ENCODE results near the gene GSN. TPM values are rescaled to one million over a fixed set of nuclear protein-coding genes. Genes with fewer than 3 reads are reported as not detected.

Gene GSN
- total and polyA plus RNA-seq, 2 of the 13 experiments (the other 11 are each of a cell fraction or from before 2014, with no cell fraction given): 294 to 307 TPM

GRCh38 chr9:121344184-121344583, 76.2 kb downstream of the GSN start:
- TF ChIP-seq HMG20A (CRISPR knock-in tag; IDR thresholded peaks at IDR 0.05; ENCODE audit: borderline replicate concordance): no peak
- TF ChIP-seq NFRKB (IDR thresholded peaks at IDR 0.05): no peak
- TF ChIP-seq ZNF891 (CRISPR knock-in tag; IDR thresholded peaks at IDR 0.05): no peak
- no peak for TF ChIP-seq ZNF772 (CRISPR knock-in tag; IDR thresholded peaks at IDR 0.05)
- TF ChIP-seq U2AF1 (optimal IDR thresholded peaks at IDR 0.05; ENCODE audit: low read depth, low read length): no peak
- no peak for TF ChIP-seq RNF2 (conservative IDR thresholded peaks at IDR 0.05; ENCODE audit: low read depth)
- TF ChIP-seq YY1 (IDR thresholded peaks at IDR 0.05; ENCODE audit: insufficient read depth, insufficient replicate concordance, low read depth, low read length): no peak
- TF ChIP-seq XRCC5 (optimal IDR thresholded peaks at IDR 0.05; ENCODE audit: low read length): no peak
- TF ChIP-seq ZNF136 (CRISPR knock-in tag; IDR thresholded peaks at IDR 0.05; ENCODE audit: low read depth): no peak
- no peak for TF ChIP-seq MAFF (IDR thresholded peaks at IDR 0.05; ENCODE audit: low read depth, low read length)
- no peak for TF ChIP-seq HOXA3 (CRISPR knock-in tag; IDR thresholded peaks at IDR 0.05)
- TF ChIP-seq ZNF256 (CRISPR knock-in tag; conservative IDR thresholded peaks at IDR 0.05): no peak
- TF ChIP-seq, protein P1, sequence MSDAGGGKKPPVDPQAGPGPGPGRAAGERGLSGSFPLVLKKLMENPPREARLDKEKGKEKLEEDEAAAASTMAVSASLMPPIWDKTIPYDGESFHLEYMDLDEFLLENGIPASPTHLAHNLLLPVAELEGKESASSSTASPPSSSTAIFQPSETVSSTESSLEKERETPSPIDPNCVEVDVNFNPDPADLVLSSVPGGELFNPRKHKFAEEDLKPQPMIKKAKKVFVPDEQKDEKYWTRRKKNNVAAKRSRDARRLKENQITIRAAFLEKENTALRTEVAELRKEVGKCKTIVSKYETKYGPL (CRISPR knock-in tag; IDR thresholded peaks at IDR 0.05): no peak
- TF ChIP-seq CREB1 (IDR thresholded peaks at IDR 0.05): no peak
- no peak for TF ChIP-seq CREB1 (CRISPR knock-in tag; IDR thresholded peaks at IDR 0.05)
- no peak for TF ChIP-seq YEATS4 (CRISPR knock-in tag; IDR thresholded peaks at IDR 0.05; ENCODE audit: borderline replicate concordance)
- no peak for TF ChIP-seq ZNF326 (CRISPR knock-in tag; IDR thresholded peaks at IDR 0.05; ENCODE audit: borderline replicate concordance)
- TF ChIP-seq DNMT3B (CRISPR knock-in tag; conservative IDR thresholded peaks at IDR 0.05): no peak
- Histone ChIP-seq H3K4me1 (ENCODE audit: insufficient read depth, low read length) (no peaks in the 10 kb centered on the region), H3K4me2 (ENCODE audit: low read depth, low read length) (no peak overlapping the region), H3K27ac (ENCODE audit: extremely low read length, insufficient read depth, low read length) (no peak overlapping the region), H3K9me3 (ENCODE audit: low read length) (no peaks in the 10 kb centered on the region), H4K20me1 (ENCODE audit: insufficient read depth, low read length) (no peaks in the 10 kb centered on the region), H3K9ac (ENCODE audit: insufficient read depth, low read depth, low read length) (no peak overlapping the region), H3K79me2 (ENCODE audit: insufficient read depth, low read length) (no peaks in the 10 kb centered on the region), H3K27me3 (ENCODE audit: control insufficient read depth in 1 of 2, insufficient read depth in 2 of 2, low read length in 2 of 2) (no peaks in the 10 kb centered on the region), H3K36me3 (replicated peaks in 1 of 2; ENCODE audit: control insufficient read depth in 1 of 2, insufficient read depth in 2 of 2, low read length in 2 of 2) (peaks cover 12 to 56% of the 10 kb centered on the region in 2 experiments; a peak in 4 of 5 replicates), H2AFZ (ENCODE audit: low read length) (no peak overlapping the region), H3K4me3 (replicated peaks in 1 of 3; ENCODE audit: insufficient read depth in 1 of 3, low read depth in 2 of 3, low read length in 3 of 3) (no peak overlapping the region)
- intact Hi-C loops (cut with micrococcal nuclease; ENCODE audit: unreplicated experiment): no loop called here
- 91% methylated on average over 4 of the region's 4 CpGs for WGBS (ENCODE audit: low lambda C conversion rate)
- no TSS peak for BruUV-seq (replicated peaks)
- ChIA-PET CTCF (ENCODE audit: low intra/inter-chr PET ratio, low total read pairs) (no interaction called here), POLR2A (interaction anchor here (1.3 kb wide), 1 partner anchor 15 kb away, joined by 3 read pairs; no protein-coding TSS in a partner anchor)
- ATAC-seq (no peak), FAIRE-seq (no peak), DNase-seq (ENCODE audit: low spot score) (no peak)
- in situ Hi-C loops (cut with HindIII; ENCODE audit: extremely low pct_ligation_motif_present, low pct_unique_long_range_greater_than_20kb): no loop called here

Data from HepG2 (cell line).